ENCODE results near the gene TMEM72. TPM values are rescaled to one million over a fixed set of nuclear protein-coding genes. Genes with fewer than 3 reads are reported as not detected.
"Not testable (repeated sequence)": the region's sequence is repeated elsewhere in the genome, so short reads cannot be mapped to it uniquely, and the experiment has no call there.

The TMEM72 gene
- total RNA-seq, 1 experiment from 2014 or later: not detected

DNA sequence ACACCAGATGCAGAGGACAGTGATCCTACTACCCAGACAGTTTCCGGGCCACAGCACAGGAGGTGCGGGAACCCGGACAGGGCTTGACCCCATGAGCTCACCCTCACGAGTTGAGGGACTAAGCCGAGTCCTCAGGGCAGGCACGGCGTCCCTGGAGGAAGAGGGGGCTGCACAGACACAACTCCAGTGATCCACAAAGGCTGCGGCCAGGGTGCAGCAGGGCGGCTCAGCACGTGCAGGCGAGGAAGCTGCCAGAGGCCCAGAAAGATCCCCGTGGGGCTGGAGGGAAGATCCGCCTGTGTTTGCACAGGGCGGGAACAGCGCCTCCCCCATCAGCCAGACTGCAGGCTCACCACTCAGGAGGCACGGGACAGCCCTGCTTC is 45.9 kb upstream of the TMEM72 start:
- DNase-seq (ENCODE audit: low read depth, low spot score) (no peak), ATAC-seq (no peak; the same call in 1 of the 2 replicates)
- Histone ChIP-seq H3K27me3 (ENCODE audit: insufficient read depth, low read length) (peaks cover 7% of the 10 kb centered on the region; the same call in 1 of the 2 replicates), H3K79me2 (ENCODE audit: insufficient read depth, low read length) (no peaks in the 10 kb centered on the region), H2AFZ (ENCODE audit: low read depth, low read length, poor library complexity, severe bottlenecking) (peak overlapping the region; percentile 23), H3K4me1 (ENCODE audit: control insufficient read depth in 1 of 2, insufficient read depth in 2 of 2, low read length in 2 of 2) (peaks cover 10 to 18% of the 10 kb centered on the region in 2 experiments), H3K9me2 (ENCODE audit: insufficient read depth) (no peaks in the 10 kb centered on the region), H3K9ac (ENCODE audit: low read length) (no peak overlapping the region), H3K4me2 (ENCODE audit: low read length) (peak overlapping the region; percentile 84), H3K36me3 (ENCODE audit: control insufficient read depth in 1 of 2, insufficient read depth in 2 of 2, low read length in 2 of 2) (no peaks in the 10 kb centered on the region), H3K4me3 (replicated peaks in 1 of 2; ENCODE audit: low read depth in 1 of 2, low read length in 2 of 2) (peak overlapping the region in 1 of 2 experiments; percentile 51; a peak in 1 of 4 replicates), H3K27ac (ENCODE audit: low read depth, low read length) (no peak overlapping the region), H4K20me1 (ENCODE audit: insufficient read depth) (no peaks in the 10 kb centered on the region), H3K9me3 (ENCODE audit: control insufficient read depth in 1 of 2, insufficient read depth in 1 of 2, low read depth in 1 of 2, low read length in 2 of 2) (no peaks in the 10 kb centered on the region)
- TF ChIP-seq YY1 (IDR thresholded peaks at IDR 0.05; ENCODE audit: extremely low read depth, insufficient replicate concordance, low read depth, low read length) (no peak), POLR2A (IDR thresholded peaks at IDR 0.05; ENCODE audit: borderline replicate concordance, extremely low read depth, insufficient read depth, insufficient read length) (no peak), ZNF274 (IDR thresholded peaks at IDR 0.05; ENCODE audit: low read depth, low read length) (no peak), CEBPB (IDR thresholded peaks at IDR 0.05; ENCODE audit: low read depth) (no peak), JUND (IDR thresholded peaks at IDR 0.05) (no peak), SRF (IDR thresholded peaks at IDR 0.05; ENCODE audit: low read depth) (no peak), ZFX (IDR thresholded peaks at IDR 0.05) (no peak), FOSL1 (IDR thresholded peaks at IDR 0.05; ENCODE audit: low read depth) (no peak), EZH2phosphoT487 (IDR thresholded peaks at IDR 0.05; ENCODE audit: borderline replicate concordance) (no peak)
- TF ChIP-seq, protein P1, sequence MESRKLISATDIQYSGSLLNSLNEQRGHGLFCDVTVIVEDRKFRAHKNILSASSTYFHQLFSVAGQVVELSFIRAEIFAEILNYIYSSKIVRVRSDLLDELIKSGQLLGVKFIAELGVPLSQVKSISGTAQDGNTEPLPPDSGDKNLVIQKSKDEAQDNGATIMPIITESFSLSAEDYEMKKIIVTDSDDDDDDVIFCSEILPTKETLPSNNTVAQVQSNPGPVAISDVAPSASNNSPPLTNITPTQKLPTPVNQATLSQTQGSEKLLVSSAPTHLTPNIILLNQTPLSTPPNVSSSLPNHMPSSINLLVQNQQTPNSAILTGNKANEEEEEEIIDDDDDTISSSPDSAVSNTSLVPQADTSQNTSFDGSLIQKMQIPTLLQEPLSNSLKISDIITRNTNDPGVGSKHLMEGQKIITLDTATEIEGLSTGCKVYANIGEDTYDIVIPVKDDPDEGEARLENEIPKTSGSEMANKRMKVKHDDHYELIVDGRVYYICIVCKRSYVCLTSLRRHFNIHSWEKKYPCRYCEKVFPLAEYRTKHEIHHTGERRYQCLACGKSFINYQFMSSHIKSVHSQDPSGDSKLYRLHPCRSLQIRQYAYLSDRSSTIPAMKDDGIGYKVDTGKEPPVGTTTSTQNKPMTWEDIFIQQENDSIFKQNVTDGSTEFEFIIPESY (IDR thresholded peaks at IDR 0.05; ENCODE audit: extremely low read depth, insufficient replicate concordance, low read length): no peak
- TF ChIP-seq, protein P2, sequence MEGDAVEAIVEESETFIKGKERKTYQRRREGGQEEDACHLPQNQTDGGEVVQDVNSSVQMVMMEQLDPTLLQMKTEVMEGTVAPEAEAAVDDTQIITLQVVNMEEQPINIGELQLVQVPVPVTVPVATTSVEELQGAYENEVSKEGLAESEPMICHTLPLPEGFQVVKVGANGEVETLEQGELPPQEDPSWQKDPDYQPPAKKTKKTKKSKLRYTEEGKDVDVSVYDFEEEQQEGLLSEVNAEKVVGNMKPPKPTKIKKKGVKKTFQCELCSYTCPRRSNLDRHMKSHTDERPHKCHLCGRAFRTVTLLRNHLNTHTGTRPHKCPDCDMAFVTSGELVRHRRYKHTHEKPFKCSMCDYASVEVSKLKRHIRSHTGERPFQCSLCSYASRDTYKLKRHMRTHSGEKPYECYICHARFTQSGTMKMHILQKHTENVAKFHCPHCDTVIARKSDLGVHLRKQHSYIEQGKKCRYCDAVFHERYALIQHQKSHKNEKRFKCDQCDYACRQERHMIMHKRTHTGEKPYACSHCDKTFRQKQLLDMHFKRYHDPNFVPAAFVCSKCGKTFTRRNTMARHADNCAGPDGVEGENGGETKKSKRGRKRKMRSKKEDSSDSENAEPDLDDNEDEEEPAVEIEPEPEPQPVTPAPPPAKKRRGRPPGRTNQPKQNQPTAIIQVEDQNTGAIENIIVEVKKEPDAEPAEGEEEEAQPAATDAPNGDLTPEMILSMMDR (IDR thresholded peaks at IDR 0.05 in 2 of 3, conservative IDR thresholded peaks at IDR 0.05 in 1 of 3; ENCODE audit: borderline replicate concordance in 1 of 3, insufficient read depth in 1 of 3, low read depth in 2 of 3, low read length in 2 of 3): no peak
- ChIA-PET CTCF (no interaction called here), RAD21 (ENCODE audit: low non-redundant PET in 1 of 2, low total read pairs in 2 of 2, uncharacterized antibody in 2 of 2, unreplicated experiment in 2 of 2) (no interaction called here), POLR2A (no interaction called here)
- no TSS peak for BruUV-seq (replicated peaks)
- intact Hi-C loops (cut with micrococcal nuclease): loop anchor here (2.0 to 10.0 kb wide), 3 partner anchors 480 to 1194 kb away; partner anchors contain the start of gene CXCL12

DNA sequence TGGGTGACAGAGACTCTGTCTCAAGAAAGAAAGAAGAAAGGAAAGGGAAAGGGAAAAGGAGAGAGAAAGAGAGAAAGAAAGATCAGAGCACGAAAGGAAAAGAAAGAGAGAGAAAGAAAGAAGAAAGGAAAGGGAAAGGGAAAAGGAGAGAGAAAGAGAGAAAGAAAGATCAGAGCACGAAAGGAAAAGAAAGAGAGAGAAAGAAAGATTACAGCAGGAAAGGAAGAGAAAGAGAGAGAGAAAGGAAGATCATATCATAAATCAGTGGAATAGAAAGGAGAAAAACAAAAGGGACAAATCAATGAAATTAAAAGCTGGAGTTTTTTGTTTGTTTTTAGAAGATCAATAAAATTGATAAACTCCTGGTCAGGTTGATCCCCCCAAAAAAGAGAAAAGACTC is 44.8 kb upstream of the TMEM72 start:
- POLR2A ChIA-PET; H2AFZ ChIP-seq (ENCODE audit: low read depth, low read length, poor library complexity, severe bottlenecking); H3K27ac ChIP-seq (ENCODE audit: low read depth, low read length); H3K9me3 ChIP-seq (ENCODE audit: control insufficient read depth in 1 of 2, insufficient read depth in 1 of 2, low read depth in 1 of 2, low read length in 2 of 2); H3K4me3 ChIP-seq (replicated peaks in 1 of 2; ENCODE audit: low read depth in 1 of 2, low read length in 2 of 2); ATAC-seq; H4K20me1 ChIP-seq (ENCODE audit: insufficient read depth); RAD21 ChIA-PET (ENCODE audit: low non-redundant PET in 1 of 2, low total read pairs in 2 of 2, uncharacterized antibody in 2 of 2, unreplicated experiment in 2 of 2); DNase-seq (ENCODE audit: low read depth, low spot score); H3K27me3 ChIP-seq (ENCODE audit: insufficient read depth, low read length); H3K79me2 ChIP-seq (ENCODE audit: insufficient read depth, low read length); H3K9me2 ChIP-seq (ENCODE audit: insufficient read depth); H3K9ac ChIP-seq (ENCODE audit: low read length); H3K36me3 ChIP-seq (ENCODE audit: control insufficient read depth in 1 of 2, insufficient read depth in 2 of 2, low read length in 2 of 2); BruUV-seq (replicated peaks); CTCF ChIA-PET; H3K4me2 ChIP-seq (ENCODE audit: low read length): not testable (repeated sequence)
- intact Hi-C loops (cut with micrococcal nuclease): loop anchor here (10.0 kb wide), 2 partner anchors 482 to 552 kb away; partner anchors contain the start of gene CXCL12
- H3K4me1 ChIP-seq (ENCODE audit: control insufficient read depth in 1 of 2, insufficient read depth in 2 of 2, low read length in 2 of 2): peaks cover 10 to 18% of the 10 kb centered on the region in 2 experiments

Measured in HCT116 (cell line).